ENCODE measurements around the gene NRP2. TPM values are rescaled to one million over a fixed set of nuclear protein-coding genes. Genes with fewer than 3 reads are reported as not detected.

NRP2 gene
- total RNA-seq, 1 donor from 2014 or later, result 76.7 TPM

DNA sequence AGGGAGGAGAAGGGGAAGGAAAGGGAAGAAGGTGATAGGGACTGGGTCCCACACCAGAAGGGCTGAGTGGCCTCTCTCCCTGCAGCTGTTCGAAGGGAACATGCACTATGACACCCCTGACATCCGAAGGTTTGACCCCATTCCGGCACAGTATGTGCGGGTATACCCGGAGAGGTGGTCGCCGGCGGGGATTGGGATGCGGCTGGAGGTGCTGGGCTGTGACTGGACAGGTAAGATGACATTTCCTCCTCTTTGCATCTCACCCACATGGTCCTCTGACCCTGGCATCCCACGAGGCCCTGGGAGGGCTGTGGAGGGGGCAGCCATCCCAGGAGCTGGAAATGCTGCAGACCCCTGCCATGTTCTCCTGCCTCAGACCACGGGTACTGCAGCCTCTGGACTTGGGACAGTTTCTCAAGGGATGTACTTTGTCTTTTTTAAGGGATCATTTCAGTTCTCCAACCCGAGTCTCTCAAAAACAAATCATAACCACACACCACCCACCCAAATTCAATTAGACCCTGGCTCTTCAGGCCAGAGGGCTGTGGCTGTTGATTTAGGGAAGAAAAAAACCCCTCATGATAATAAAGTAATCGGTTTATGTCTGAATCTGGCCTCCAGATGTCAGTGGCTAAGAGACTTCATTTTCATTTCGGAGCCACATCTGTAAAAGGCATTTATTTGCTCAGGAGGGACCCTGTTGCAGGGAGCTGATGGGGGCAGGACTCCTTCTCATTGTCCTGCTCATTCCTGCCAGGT, 63.5 kb downstream of the NRP2 start:
- Histone ChIP-seq H3K27me3 (ENCODE audit: insufficient read depth, low read length) (no peaks in the 10 kb centered on the region), H3K4me1 (ENCODE audit: insufficient read depth, low read length) (peaks cover 23% of the 10 kb centered on the region), H4K20me1 (ENCODE audit: insufficient read depth, low read length) (no peaks in the 10 kb centered on the region), H2AFZ (ENCODE audit: low read depth, low read length) (no peak overlapping the region), H3K4me2 (ENCODE audit: low read length) (no peak overlapping the region), H3K9ac (ENCODE audit: low read length) (no peak overlapping the region), H3K27ac (ENCODE audit: low read depth, low read length) (no peak overlapping the region), H3K9me3 (ENCODE audit: insufficient read depth, low read depth, low read length) (no peaks in the 10 kb centered on the region), H3K36me3 (ENCODE audit: insufficient read depth, low read length) (peaks cover 36% of the 10 kb centered on the region), H3K4me3 (ENCODE audit: insufficient read depth, low read depth, low read length) (no peak overlapping the region), H3K79me2 (ENCODE audit: insufficient read depth, low read length) (no peaks in the 10 kb centered on the region)
- TF ChIP-seq EZH2 (IDR thresholded peaks at IDR 0.05; ENCODE audit: insufficient read depth, low read length), result no peak
- TF ChIP-seq, protein P1, sequence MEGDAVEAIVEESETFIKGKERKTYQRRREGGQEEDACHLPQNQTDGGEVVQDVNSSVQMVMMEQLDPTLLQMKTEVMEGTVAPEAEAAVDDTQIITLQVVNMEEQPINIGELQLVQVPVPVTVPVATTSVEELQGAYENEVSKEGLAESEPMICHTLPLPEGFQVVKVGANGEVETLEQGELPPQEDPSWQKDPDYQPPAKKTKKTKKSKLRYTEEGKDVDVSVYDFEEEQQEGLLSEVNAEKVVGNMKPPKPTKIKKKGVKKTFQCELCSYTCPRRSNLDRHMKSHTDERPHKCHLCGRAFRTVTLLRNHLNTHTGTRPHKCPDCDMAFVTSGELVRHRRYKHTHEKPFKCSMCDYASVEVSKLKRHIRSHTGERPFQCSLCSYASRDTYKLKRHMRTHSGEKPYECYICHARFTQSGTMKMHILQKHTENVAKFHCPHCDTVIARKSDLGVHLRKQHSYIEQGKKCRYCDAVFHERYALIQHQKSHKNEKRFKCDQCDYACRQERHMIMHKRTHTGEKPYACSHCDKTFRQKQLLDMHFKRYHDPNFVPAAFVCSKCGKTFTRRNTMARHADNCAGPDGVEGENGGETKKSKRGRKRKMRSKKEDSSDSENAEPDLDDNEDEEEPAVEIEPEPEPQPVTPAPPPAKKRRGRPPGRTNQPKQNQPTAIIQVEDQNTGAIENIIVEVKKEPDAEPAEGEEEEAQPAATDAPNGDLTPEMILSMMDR (IDR thresholded peaks at IDR 0.05; ENCODE audit: insufficient read depth, low read depth, low read length), result no peak
- Mint-ChIP-seq H3K4me3 (ENCODE audit: unreplicated experiment) (no peak overlapping the region), H3K9me3 (ENCODE audit: unreplicated experiment) (peaks cover 2% of the 10 kb centered on the region), H3K4me1 (ENCODE audit: low read depth, unreplicated experiment) (peaks cover 3% of the 10 kb centered on the region), H3K27me3 (ENCODE audit: low read depth, unreplicated experiment) (peaks cover 13% of the 10 kb centered on the region), H3K36me3 (ENCODE audit: low read depth, unreplicated experiment) (peaks cover 48% of the 10 kb centered on the region), H3K27ac (ENCODE audit: unreplicated experiment) (no peak overlapping the region)
- FAIRE-seq (no peak), DNase-seq (ENCODE audit: low read depth) (no peak)

DNA sequence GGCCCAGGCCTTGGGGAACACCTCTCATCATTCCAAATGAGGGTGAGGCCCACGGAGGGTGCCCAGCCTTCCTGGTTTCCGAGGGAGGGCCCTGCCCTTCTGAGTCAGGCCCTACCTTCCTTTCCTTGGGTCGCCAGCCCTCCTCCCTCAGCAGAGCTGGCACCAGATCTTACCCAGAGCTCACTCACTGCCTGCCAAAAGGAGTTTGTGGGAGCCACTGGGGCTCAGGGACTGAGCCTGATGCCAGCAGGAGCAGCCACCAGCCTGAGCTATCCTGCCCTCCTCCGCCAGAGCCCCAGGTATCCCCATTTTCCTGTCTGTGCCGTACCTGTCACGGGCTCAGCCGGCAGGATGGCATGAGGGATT, 64.1 kb downstream of the NRP2 start:
- H3K36me3 ChIP-seq (ENCODE audit: insufficient read depth, low read length), result peaks cover 30% of the 10 kb centered on the region
- H3K9ac ChIP-seq (ENCODE audit: low read length), result no peak overlapping the region
- no peaks in the 10 kb centered on the region for H3K79me2 ChIP-seq (ENCODE audit: insufficient read depth, low read length)
- Mint-ChIP-seq H3K27me3 (ENCODE audit: low read depth, unreplicated experiment) (peaks cover 13% of the 10 kb centered on the region), H3K4me3 (ENCODE audit: unreplicated experiment) (no peak overlapping the region), H3K36me3 (ENCODE audit: low read depth, unreplicated experiment) (peaks cover 43% of the 10 kb centered on the region), H3K4me1 (ENCODE audit: low read depth, unreplicated experiment) (peaks cover 6% of the 10 kb centered on the region), H3K27ac (ENCODE audit: unreplicated experiment) (no peak overlapping the region), H3K9me3 (ENCODE audit: unreplicated experiment) (peaks cover 2% of the 10 kb centered on the region)
- DNase-seq (ENCODE audit: low read depth) (no peak), FAIRE-seq (no peak)
- no peak overlapping the region for H3K27ac ChIP-seq (ENCODE audit: low read depth, low read length)
- H3K4me3 ChIP-seq (ENCODE audit: insufficient read depth, low read depth, low read length), result no peak overlapping the region
- no peak overlapping the region for H3K4me2 ChIP-seq (ENCODE audit: low read length)
- peaks cover 28% of the 10 kb centered on the region for H3K4me1 ChIP-seq (ENCODE audit: insufficient read depth, low read length)
- H3K9me3 ChIP-seq (ENCODE audit: insufficient read depth, low read depth, low read length), result no peaks in the 10 kb centered on the region
- no peak for TF ChIP-seq EZH2 (IDR thresholded peaks at IDR 0.05; ENCODE audit: insufficient read depth, low read length)
- TF ChIP-seq, protein P1 (IDR thresholded peaks at IDR 0.05; ENCODE audit: insufficient read depth, low read depth, low read length), result no peak
- H3K27me3 ChIP-seq (ENCODE audit: insufficient read depth, low read length), result no peaks in the 10 kb centered on the region
- H4K20me1 ChIP-seq (ENCODE audit: insufficient read depth, low read length), result no peaks in the 10 kb centered on the region
- no peak overlapping the region for H2AFZ ChIP-seq (ENCODE audit: low read depth, low read length)

DNA sequence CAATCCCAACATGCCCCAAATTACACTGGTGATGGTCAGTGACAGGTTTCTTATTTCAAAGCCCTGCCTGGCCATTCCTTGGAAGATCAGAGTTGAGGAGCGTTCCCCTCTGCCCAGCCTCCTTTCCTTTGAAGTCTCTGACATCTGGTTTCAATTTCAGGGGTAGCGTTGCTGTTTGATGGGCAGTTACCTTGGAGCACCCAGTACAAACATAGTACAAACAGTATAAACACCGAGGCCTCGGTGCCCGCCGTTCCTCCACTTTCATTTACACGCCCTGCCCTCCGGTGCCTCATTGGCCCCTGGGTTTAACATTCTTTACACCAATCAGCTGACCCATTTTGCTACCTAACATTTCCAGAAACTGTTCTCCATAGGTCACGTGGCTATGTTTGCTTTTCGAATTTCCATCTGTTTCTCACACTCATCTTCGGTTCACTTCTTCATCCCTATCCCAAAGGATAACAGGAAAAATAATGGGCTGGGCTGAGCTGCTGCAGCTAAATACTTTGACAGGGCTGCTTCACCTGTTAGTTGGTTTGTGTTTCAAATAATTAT, 65.6 kb downstream of the NRP2 start:
- Histone ChIP-seq H3K4me1 (ENCODE audit: insufficient read depth, low read length) (peaks cover 43% of the 10 kb centered on the region), H2AFZ (ENCODE audit: low read depth, low read length) (no peak overlapping the region), H4K20me1 (ENCODE audit: insufficient read depth, low read length) (no peaks in the 10 kb centered on the region), H3K9ac (ENCODE audit: low read length) (peak overlapping the region; percentile 66), H3K9me3 (ENCODE audit: insufficient read depth, low read depth, low read length) (no peaks in the 10 kb centered on the region), H3K4me2 (ENCODE audit: low read length) (peak overlapping the region; percentile 24), H3K27me3 (ENCODE audit: insufficient read depth, low read length) (no peaks in the 10 kb centered on the region), H3K27ac (ENCODE audit: low read depth, low read length) (peak overlapping the region; percentile 69), H3K36me3 (ENCODE audit: insufficient read depth, low read length) (peaks cover 21% of the 10 kb centered on the region), H3K4me3 (ENCODE audit: insufficient read depth, low read depth, low read length) (no peak overlapping the region), H3K79me2 (ENCODE audit: insufficient read depth, low read length) (no peaks in the 10 kb centered on the region)
- Mint-ChIP-seq H3K27ac (ENCODE audit: unreplicated experiment) (no peak overlapping the region), H3K4me3 (ENCODE audit: unreplicated experiment) (no peak overlapping the region), H3K4me1 (ENCODE audit: low read depth, unreplicated experiment) (peaks cover 12% of the 10 kb centered on the region), H3K27me3 (ENCODE audit: low read depth, unreplicated experiment) (peaks cover 11% of the 10 kb centered on the region), H3K9me3 (ENCODE audit: unreplicated experiment) (no peaks in the 10 kb centered on the region), H3K36me3 (ENCODE audit: low read depth, unreplicated experiment) (peaks cover 34% of the 10 kb centered on the region)
- TF ChIP-seq, protein P1 (IDR thresholded peaks at IDR 0.05; ENCODE audit: insufficient read depth, low read depth, low read length), result no peak
- no peak for TF ChIP-seq EZH2 (IDR thresholded peaks at IDR 0.05; ENCODE audit: insufficient read depth, low read length)
- no peak for DNase-seq (ENCODE audit: low read depth)
- FAIRE-seq, result no peak

Data from astrocyte (in vitro differentiated cells and primary cell).